Stimulated activated memory B cell treated with anti-CD40 and anti-IgM and Interleukin-4, amounts not matched to agents 10 μg/mL and 1 μg/mL and 100 μg/mL, for 72 hours (primary cell): ENCODE data around the gene CBLN3.

ENCODE experiments used
- ATAC-seq: fragments of 150-1000 bp; cut with Tn5 transposase; 2 replicates; pipeline ENCODE4 v1.10.0; 2021
- H3K27ac Mint-ChIP-seq: one replicate; pipeline ENCODE4 v1.8.0; 2022; ENCODE audit warnings: mild to moderate bottlenecking, mixed read lengths
- H3K27me3 Mint-ChIP-seq: one replicate; pipeline ENCODE4 v1.8.0; 2022; ENCODE audit warnings: mixed read lengths
- H3K36me3 Mint-ChIP-seq: one replicate; pipeline ENCODE4 v1.8.0; 2022; ENCODE audit warnings: mixed read lengths
- H3K4me1 Mint-ChIP-seq: one replicate; pipeline ENCODE4 v1.8.0; 2022; ENCODE audit warnings: mixed read lengths
- H3K4me3 Mint-ChIP-seq: one replicate; pipeline ENCODE4 v1.8.0; 2022; ENCODE audit warnings: mild to moderate bottlenecking, moderate library complexity, mixed read lengths
- H3K9me3 Mint-ChIP-seq: one replicate; pipeline ENCODE4 v1.8.0; 2022; ENCODE audit warnings: mixed read lengths

The CBLN3 gene

DNA sequence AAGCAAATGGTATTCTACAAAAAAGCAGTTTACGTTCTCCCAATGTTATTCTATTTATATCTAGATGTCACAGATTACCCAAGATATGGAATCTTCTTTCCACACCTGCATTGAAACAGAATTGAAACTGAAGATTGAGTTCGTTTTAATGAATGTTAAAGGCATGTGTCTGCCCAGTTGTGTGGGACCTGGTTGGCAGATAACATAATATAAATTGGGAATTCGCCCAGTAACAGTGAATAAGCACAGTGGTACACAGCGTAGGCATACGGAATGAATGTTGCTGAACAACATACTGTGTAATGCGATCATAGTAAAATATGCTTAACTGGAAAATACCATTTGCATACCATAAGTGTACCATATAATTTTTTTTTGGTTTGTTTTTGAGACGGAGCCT lies 4.6 kb upstream of the CBLN3 start:
- Mint-ChIP-seq H3K4me3 (no peak overlapping the region), H3K36me3 (peaks cover 41% of the 10 kb centered on the region), H3K27ac (no peak overlapping the region), H3K9me3 (no peaks in the 10 kb centered on the region), H3K4me1 (peaks cover 72% of the 10 kb centered on the region), H3K27me3 (no peaks in the 10 kb centered on the region)
- no peak for ATAC-seq

DNA sequence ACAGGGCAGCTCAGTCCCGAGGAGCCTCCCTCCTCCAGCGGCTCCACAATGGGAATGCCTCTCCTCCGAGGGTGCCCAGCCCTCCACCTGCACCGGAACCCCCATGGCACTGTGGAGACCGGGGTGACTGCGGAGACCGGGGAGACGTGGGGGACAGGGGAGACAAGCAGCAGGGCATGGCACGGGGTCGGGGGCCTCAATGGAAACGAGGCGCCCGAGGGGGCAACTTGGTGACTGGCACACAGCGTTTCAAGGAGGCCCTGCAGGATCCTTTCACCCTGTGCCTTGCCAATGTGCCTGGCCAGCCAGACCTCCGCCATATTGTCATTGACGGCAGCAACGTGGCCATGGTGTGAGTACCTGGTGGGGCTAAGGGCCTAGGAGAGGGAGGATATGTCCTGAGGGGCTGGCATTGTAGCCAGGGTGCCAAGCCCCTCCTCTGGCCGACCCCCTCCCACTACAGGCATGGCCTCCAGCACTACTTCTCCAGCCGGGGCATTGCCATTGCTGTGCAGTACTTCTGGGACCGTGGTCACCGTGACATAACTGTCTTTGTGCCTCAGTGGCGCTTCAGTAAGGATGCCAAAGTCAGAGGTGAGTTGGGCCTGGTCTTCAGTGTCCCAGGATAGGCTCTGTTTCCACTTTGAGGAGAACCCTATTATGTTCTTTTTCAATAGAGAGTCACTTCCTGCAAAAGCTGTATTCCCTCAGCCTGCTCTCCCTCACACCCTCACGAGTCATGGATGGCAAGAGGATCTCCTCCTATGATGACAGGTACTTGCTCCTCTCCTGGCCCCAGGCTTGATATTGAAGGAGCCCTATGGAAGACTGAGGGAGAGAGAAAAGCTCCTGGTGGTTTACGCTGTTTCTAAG lies 3.0 kb upstream of the CBLN3 start:
- Mint-ChIP-seq H3K36me3 (peaks cover 36% of the 10 kb centered on the region), H3K27ac (peak overlapping the region; percentile 98)

DNA sequence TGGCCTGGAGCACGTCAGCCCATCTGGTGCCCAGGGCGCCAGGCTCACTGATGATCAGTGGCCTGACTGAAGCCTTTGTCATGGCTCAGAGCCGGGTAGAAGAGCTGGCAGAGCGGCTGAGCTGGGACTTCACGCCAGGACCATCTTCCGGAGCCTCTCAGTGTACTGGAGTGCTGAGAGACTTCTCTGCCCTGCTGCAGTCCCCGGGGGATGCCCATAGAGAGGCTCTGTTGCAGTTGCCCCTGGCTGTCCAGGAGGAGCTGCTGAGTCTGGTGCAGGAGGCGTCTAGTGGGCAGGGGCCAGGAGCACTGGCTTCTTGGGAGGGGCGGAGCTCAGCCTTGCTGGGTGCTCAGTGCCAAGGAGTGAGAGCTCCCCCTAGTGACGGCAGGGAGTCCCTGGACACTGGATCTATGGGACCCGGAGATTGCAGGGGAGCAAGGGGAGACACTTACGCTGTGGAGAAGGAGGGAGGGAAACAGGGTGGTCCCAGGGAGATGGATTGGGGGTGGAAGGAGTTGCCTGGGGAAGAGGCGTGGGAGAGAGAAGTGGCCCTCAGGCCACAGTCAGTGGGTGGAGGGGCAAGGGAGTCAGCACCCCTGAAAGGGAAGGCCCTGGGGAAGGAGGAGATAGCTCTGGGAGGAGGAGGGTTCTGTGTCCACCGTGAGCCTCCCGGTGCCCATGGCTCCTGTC lies 2.2 kb upstream of the CBLN3 start:
- H3K4me1 Mint-ChIP-seq, result peaks cover 51% of the 10 kb centered on the region
- peak overlapping the region; percentile 98 for H3K27ac Mint-ChIP-seq
- no peaks in the 10 kb centered on the region for H3K27me3 Mint-ChIP-seq
- H3K4me3 Mint-ChIP-seq, result peak overlapping the region; percentile 84
- peak; percentile 78 for ATAC-seq
- H3K9me3 Mint-ChIP-seq, result no peaks in the 10 kb centered on the region
- H3K36me3 Mint-ChIP-seq, result peaks cover 37% of the 10 kb centered on the region

More for the DNA sequence above, 3.0 kb upstream of the CBLN3 start:
- Mint-ChIP-seq H3K4me3 (no peak overlapping the region), H3K4me1 (peaks cover 58% of the 10 kb centered on the region), H3K27me3 (no peaks in the 10 kb centered on the region), H3K9me3 (no peaks in the 10 kb centered on the region)
- ATAC-seq, result no peak

DNA sequence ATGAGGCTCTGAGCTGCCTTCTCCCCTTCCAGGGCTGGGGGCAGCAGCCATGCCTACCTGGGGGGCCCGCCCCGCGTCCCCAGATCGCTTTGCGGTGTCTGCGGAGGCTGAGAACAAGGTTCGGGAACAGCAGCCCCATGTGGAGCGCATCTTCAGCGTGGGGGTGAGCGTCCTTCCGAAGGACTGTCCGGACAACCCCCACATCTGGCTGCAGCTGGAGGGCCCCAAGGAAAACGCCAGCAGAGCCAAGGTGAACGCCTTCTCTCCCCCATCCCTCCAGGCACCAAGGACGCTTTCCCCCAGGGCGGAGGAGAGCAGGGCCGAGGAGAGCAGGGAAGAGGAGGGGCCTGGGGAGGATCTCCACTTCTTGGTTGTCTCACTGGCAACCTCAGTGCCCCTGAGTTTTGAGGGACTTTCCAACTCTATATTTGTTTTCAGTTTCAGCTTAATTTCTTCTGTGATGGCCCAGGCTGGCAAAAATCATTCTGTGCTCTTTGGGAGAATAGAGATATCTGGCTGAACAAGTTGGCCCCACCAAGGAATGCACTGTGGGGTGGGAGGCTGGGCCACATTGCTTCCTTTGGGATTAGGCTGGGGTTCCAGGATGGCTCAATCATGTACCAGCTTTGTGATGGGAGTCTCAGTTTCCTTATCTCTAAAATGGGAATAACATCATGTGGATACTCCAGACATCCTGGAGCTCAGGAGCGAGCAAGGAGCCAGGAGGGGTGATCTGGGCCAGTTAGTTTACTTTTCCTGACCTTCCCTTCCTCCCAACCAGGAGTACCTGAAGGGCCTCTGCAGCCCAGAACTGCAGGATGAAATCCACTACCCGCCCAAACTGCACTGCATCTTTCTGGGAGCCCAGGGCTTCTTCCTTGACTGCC lies 1.5 kb upstream of the CBLN3 start:
- Mint-ChIP-seq H3K4me3 (peak overlapping the region; percentile 84), H3K9me3 (no peaks in the 10 kb centered on the region), H3K27me3 (no peaks in the 10 kb centered on the region), H3K4me1 (peaks cover 43% of the 10 kb centered on the region), H3K36me3 (peaks cover 38% of the 10 kb centered on the region), H3K27ac (peak overlapping the region; percentile 98)
- ATAC-seq, result peak; percentile 71

DNA sequence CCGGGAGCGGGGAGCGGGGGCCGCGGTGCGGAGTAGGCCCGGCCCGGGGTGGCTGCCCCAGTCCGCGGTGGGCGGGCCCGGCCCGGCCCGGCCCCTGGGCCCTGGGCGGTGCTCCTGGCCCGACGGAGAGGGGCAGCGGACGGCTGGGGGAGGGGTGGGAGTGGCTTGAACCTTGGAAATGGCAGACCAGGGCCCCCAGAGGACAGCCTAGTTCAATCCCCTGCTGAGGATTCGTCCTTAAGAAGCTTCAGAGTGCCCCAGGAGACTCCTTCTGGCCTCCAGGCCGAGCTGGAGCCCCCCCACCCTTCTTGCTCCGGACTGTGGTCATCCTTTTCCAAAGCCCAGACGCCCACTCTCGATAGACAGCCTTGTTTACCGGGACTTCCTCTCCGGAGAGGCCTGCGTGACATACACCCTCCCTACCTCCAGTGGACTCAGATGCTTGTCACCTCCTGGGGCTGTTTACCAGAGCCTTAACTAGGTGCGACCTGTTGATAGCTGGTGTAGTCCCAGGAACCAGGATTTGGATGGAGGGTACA lies 744 bp upstream of the CBLN3 start:
- peak; percentile 84 for ATAC-seq
- peaks cover 31% of the 10 kb centered on the region for H3K36me3 Mint-ChIP-seq
- peaks cover 36% of the 10 kb centered on the region for H3K4me1 Mint-ChIP-seq
- H3K27ac Mint-ChIP-seq, result peak overlapping the region; percentile 98
- H3K4me3 Mint-ChIP-seq, result peak overlapping the region; percentile 84
- no peaks in the 10 kb centered on the region for H3K27me3 Mint-ChIP-seq
- H3K9me3 Mint-ChIP-seq, result no peaks in the 10 kb centered on the region

DNA sequence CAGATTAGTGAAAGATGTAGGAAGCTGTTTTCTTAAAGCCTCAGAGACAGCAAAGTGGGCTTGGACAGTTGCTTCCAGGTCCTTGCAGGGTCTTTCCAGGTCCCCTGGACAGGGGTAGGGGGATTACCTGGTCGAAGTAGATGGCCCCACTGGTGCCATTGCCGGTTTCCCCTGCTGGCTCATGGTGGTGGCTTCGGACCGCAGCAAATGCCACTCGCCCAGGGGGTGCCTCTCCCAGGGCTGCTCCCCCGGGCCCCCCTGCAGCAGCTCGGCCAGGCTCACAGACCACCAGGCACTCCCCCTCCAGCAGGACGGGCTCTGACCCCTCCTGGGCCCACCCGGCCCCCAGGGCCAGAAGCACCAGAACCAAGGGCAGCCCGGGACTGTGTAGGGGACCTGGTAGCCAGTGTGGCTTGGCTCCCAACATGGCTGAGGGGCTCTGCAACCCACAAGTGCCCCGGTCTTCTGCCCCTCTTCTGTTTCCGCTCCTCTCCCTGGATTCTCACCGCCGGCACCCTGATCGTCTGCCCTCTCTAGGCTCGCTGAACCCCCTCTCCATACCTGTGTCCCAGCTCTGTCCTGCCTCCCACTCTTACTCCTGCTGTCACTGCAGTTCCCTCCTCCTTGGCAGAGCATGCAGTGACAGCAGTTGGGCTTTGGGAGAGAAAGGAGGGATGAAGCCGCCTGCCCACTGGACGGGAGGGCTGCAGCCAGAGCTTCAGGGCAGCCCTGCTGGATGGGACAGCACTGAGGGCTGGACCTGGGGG lies 657 bp downstream of the CBLN3 start:
- no peaks in the 10 kb centered on the region for H3K27me3 Mint-ChIP-seq
- peaks cover 27% of the 10 kb centered on the region for H3K4me1 Mint-ChIP-seq

DNA sequence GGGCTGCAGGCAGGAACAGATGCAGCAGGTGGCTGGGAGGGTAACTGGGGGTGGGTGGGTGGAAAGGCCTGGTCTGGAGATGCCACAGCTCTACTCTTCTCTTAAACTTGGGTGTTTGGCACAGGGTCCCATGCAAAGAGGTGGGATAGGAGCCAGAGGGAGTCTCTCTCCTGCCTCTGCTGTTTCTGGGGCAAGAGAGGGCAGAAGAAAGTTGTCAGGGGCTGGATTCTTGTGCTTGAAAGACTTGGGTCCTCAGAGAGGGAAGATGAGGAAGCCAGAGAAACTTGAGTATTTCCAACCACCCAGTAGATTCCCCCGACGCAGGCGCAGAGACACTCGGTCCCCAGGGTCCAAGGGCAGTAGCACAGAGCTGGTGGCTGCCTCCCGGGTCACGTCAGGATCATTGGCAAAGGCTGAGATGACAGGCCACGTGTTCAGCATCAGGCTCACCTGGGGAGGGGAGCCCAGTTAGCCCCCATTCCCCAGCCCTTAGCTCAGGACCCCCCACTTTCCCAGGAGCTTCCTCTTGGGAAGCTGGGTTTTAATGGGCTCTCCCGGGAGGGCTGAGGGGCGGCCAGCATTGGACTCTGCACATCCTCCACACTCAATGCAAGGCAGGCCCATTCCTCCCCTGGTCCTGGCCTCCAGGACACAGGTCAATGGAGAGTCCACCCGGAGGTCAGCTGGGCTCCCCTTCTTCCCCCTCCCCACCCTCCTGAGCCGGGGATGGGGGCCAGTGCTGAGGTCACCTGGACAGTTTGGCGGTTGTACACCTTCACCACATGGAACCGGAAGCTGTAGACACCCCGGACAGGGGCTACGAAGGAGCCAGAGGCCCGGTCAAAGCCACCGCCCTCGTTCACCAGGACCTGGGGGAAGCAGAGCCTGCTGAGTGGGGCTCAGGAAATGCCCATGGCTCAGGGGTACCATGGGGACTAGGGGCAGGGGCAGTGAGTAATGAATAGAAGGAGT lies 1.6 kb downstream of the CBLN3 start:
- no peak for ATAC-seq
- Mint-ChIP-seq H3K27ac (peak overlapping the region; percentile 59), H3K36me3 (peaks cover 13% of the 10 kb centered on the region), H3K9me3 (no peaks in the 10 kb centered on the region), H3K27me3 (no peaks in the 10 kb centered on the region), H3K4me3 (peak overlapping the region; percentile 58), H3K4me1 (peaks cover 23% of the 10 kb centered on the region)

More for the DNA sequence above, 657 bp downstream of the CBLN3 start:
- peak overlapping the region; percentile 98 for H3K27ac Mint-ChIP-seq
- peak overlapping the region; percentile 92 for H3K4me3 Mint-ChIP-seq
- peaks cover 23% of the 10 kb centered on the region for H3K36me3 Mint-ChIP-seq
- no peak for ATAC-seq
- H3K9me3 Mint-ChIP-seq, result no peaks in the 10 kb centered on the region

DNA sequence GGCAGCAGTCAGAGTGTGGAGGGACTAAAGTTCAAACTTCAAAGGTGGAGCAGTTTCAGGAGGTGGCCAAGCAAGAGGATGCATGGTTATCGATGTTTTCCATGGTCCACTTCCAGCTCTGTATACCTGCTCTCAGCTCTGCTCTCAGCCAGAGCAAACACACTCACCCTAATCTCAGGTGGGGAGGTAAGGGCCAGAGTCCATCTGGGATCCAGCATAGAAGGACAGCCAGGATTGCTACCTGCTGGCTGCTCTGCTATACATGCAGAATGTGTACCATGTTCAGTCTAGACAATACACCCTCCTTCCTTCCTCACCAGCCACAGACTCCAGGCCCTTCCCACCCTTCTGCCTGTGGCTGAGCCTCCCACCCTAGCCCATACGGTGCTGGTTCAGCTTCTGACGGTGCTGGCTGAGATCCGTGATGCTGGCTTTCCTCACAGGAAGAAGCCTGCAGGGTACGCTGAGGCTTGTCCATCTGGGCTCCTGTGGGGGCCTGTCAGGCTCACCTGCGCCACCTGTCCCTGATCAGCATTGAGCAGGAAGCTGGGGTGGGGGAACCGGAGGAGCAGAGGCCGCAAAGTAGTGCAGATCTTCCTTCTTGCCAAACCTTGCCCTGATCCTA lies 2.4 kb downstream of the CBLN3 start:
- no peak for ATAC-seq
- H3K4me3 Mint-ChIP-seq, result no peak overlapping the region

DNA sequence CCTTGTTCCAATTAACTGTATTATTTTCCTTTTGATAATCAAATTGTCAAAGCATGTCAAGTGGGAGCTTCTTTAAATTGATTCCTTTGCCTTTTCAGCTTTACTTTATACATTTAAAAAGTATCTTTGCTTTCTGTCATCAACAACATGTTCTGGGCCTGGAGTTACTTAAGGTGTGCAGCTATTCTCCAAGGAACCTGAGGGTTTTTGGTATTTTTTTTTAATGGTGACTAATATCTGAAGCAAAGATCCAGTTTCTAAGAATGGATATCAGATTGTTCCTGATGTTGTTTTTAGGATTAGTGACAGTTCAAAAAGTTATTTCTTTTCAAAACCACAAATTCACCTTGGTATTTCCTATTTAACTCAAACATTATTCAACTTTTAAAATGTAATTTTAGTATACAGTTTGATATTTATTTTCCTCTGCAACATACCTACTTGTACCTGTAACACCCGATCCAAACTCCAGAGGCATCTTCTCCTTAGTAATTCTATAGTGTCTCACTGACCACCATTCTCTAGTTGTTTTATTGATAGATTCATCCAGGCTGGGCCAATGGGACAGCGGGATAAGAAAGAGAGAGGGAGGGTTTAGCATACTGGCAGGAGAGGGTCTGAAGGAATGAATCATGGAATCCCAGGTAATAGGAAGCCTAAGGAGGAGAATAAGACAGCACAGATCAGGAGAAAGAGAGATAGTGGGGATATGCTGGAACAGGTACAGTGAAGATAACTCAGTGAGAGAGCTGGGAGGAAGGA lies 3.1 kb downstream of the CBLN3 start:
- no peak for ATAC-seq
- Mint-ChIP-seq H3K9me3 (no peaks in the 10 kb centered on the region), H3K36me3 (peaks cover 5% of the 10 kb centered on the region), H3K4me3 (no peak overlapping the region), H3K27me3 (no peaks in the 10 kb centered on the region), H3K4me1 (peaks cover 14% of the 10 kb centered on the region), H3K27ac (no peak overlapping the region)

More for the DNA sequence above, 2.4 kb downstream of the CBLN3 start:
- Mint-ChIP-seq H3K9me3 (no peaks in the 10 kb centered on the region), H3K27ac (no peak overlapping the region), H3K27me3 (no peaks in the 10 kb centered on the region), H3K4me1 (peaks cover 21% of the 10 kb centered on the region), H3K36me3 (peaks cover 10% of the 10 kb centered on the region)

DNA sequence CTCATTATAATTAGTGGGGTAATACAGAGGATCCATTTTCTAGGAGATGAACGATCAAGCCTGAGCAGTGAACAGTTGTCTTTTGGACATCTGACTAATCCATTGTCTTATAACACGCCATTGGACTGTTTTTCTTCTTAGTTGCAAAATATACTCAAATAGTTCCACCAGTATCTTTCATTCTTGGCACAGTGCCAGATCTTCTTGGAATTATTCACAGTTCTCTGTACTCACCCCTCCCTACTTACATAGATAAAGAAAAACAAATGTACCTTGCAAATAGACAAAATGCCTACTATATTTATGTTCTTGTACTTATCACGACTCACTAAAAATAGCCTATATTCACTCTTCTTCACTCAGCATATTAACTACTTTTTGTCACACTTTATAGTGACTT lies 3.8 kb downstream of the CBLN3 start:
- peaks cover 5% of the 10 kb centered on the region for H3K36me3 Mint-ChIP-seq
- no peaks in the 10 kb centered on the region for H3K9me3 Mint-ChIP-seq
- no peaks in the 10 kb centered on the region for H3K27me3 Mint-ChIP-seq
- ATAC-seq, result no peak
- no peak overlapping the region for H3K27ac Mint-ChIP-seq
- no peak overlapping the region for H3K4me3 Mint-ChIP-seq
- peaks cover 9% of the 10 kb centered on the region for H3K4me1 Mint-ChIP-seq

DNA sequence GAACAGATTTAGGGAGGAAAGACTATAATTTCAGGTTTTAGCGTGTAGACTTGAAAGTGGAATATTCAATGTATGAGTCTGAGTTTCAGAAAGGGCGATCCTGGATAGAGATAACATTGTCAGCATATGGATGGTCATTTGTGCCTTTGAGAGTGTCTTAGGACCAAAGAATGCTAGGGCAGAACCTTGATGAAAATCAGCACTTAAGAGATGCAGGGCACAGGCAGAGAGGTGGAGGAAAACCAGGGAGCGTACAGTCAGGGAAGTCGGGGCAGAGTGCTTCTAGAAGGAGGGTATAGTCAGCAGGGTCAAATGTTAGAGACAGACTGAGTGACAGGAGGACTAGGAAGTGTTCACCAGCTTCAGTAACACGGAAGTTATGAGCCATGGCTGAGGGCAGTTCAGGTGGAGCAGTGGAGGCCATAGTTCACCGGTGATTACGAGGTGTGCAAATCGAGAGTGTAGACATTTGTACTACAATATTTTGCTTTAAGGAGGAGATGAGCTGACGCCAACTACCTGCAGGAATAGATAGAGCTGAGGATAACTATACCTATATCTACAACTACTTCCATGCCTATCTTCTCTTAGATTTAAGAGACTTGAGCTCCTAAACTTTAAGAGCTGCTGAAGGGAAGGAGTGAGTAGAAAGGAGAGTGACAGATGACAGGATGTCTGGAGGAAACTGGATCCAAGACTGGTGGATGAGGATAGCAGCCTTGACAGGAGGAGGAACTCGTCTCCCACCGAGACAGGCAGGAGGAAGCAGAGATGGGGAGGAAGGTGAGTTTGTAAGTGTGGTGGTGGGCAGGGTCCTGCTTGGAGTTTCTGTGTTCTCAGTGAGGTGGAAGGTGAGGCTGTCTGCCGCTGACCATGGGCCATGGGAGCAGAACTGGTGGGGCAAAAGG lies 6.5 kb downstream of the CBLN3 start:
- Mint-ChIP-seq H3K27ac (no peak overlapping the region), H3K4me1 (no peaks in the 10 kb centered on the region), H3K4me3 (no peak overlapping the region), H3K9me3 (no peaks in the 10 kb centered on the region), H3K27me3 (peaks cover 12% of the 10 kb centered on the region), H3K36me3 (peaks cover 5% of the 10 kb centered on the region)
- no peak for ATAC-seq

DNA sequence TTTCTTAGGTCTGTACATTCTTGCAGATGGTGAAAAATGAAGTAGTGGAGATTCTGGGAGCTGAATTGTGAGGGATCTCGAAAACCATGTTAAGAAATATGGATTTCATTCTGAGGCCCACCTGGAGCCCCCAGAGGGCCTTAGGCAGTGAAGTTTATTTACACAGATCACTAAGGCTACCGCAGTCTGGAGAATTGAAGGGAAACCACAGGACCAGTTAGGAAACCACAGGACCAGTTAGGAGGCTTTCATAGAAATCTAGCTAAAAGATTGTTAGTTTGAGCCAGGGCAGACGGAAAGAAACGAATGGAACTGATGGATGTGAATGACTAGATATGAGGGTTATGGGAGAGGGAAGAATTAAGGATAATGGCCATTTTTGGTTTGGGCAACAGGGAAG lies 7.2 kb downstream of the CBLN3 start:
- Mint-ChIP-seq H3K27ac (no peak overlapping the region), H3K9me3 (no peaks in the 10 kb centered on the region), H3K36me3 (peaks cover 5% of the 10 kb centered on the region), H3K4me3 (no peak overlapping the region), H3K27me3 (peaks cover 17% of the 10 kb centered on the region), H3K4me1 (no peaks in the 10 kb centered on the region)
- ATAC-seq, result no peak
